ENCODE results near the gene C1orf159.
"Not testable (repeated sequence)": the region's sequence is repeated elsewhere in the genome, so short reads cannot be mapped to it uniquely, and the experiment has no call there.

The C1orf159 gene

GRCh38 chr1:1083416-1084371, 32.2 kb downstream of the C1orf159 start:
- in situ Hi-C loops (cut with HindIII; ENCODE audit: low sequenced_read_pairs) = no loop called here

- in situ Hi-C loops (cut with HindIII; ENCODE audit: low sequenced_read_pairs) = no loop called here
Measured at GRCh38 chr1:1082776-1083415, 33.0 kb downstream of the C1orf159 start.

GRCh38 chr1:1082239-1082775, 33.6 kb downstream of the C1orf159 start:
- in situ Hi-C loops (cut with HindIII; ENCODE audit: low sequenced_read_pairs) = no loop called here

DNA sequence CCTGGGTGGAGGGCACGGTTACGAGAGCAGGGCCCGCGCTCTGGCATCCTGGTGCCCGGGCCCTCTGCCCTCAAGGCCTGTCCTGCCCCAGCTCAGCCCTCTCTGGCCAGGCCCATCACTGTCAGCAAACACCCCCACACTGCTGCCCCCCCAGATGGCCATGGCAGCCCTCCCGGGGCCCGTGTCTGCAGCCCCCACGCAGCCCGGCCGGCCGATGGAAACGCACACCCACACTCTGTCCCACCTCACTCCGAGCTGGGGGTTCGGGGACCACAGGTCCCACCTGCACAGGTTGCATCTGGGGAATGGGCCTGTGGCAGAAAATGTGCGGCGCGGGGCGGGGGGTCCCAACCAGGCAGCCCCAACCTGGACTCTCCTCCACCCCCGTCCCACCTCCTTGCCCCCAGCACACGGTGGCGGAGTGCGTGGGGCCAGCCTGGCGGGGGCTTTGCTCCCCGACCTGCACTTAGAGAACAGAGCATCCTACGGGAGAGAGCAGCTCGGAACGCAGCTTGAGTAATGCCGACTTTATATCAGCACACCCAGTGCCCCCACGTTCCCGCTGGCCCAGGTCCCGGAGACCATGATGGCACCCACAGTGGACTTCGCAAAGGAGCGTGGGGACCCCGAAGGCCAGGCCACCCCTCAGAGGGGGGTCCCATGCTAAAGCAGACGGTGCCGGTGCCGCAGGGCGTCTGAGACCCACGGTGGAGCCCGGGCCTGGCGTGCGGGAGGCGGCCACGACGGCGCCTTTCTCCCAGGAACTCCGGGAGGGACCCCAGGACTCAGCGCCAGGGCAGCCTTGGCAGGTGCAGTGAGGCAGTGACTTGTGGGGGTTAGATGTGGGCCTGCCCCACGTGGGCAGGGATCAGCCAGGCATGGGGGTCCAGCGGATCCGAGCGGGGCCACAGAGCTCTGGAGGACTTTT, 34.3 kb downstream of the C1orf159 start:
- in situ Hi-C loops (cut with HindIII; ENCODE audit: low sequenced_read_pairs) = no loop called here

GRCh38 chr1:1080951-1081310, 35.0 kb downstream of the C1orf159 start:
- in situ Hi-C loops (cut with HindIII; ENCODE audit: low sequenced_read_pairs) = no loop called here

DNA sequence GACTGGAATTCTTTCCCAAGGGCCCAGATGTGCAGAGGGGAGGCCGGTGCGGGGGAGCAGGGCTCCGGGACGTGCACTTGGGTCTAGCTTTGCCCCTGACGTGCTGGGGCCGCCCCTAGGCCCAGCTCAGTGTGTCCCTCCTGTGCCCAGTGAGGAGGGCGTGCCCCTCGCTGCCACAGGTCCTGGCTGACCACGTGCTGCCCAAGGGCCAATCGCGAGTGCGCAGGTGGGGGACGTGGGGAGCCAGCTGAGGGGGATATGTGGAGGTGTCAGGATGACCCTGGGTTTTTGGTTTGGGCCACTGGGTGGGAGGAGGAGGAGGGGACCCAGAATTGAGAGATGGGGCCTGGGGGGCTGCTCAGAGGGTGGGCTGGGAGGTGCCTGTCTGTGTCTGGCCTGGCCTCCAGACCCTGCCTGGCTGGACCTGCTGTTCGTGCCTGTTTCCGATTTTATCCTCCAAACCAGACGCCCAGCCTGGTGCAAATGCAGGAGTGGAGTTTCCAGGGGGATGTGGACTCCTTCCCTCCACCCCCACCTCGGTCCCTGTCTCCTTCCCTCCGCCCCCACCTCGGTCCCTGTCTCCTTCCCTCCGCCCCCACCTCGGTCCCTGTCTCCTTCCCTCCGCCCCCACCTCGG, 35.6 kb downstream of the C1orf159 start:
- in situ Hi-C loops (cut with HindIII; ENCODE audit: low sequenced_read_pairs) = no loop called here

DNA sequence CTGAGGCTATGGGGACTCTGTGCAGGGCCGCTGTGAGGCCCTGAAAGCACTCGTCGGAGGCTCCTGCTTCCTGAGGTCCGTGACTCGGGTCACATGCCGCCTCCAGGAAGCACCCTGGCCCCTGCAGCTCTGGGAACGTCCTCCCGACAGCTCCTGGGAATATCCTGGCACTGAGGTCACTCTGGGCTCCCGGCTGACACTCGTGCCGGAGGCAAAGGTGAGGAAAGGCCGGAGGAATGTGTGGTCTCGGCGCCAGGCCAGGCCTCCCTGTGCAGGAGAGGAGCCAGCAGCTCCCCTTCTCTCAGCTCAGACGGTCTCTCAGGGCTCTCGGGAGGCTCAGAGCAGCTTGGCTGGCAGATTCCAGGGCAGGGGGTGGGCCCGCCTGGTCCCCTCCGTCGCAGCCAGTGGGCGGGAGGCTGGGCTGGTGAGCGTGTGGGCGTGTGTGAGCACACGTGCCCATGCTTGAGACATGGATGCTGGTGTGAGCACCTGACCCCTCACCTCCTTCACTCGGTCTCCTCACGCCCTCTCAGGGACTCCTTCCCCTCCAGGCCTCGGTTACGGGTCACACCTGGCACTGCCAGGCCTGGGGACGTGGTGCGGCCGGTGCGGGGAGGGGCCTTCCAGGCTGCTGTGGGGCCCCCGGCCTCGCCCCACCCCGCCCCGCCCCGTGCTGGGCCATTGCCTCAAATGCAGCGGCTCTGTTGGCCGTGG, 36.3 kb downstream of the C1orf159 start:
- in situ Hi-C loops (cut with HindIII; ENCODE audit: low sequenced_read_pairs) = no loop called here

DNA sequence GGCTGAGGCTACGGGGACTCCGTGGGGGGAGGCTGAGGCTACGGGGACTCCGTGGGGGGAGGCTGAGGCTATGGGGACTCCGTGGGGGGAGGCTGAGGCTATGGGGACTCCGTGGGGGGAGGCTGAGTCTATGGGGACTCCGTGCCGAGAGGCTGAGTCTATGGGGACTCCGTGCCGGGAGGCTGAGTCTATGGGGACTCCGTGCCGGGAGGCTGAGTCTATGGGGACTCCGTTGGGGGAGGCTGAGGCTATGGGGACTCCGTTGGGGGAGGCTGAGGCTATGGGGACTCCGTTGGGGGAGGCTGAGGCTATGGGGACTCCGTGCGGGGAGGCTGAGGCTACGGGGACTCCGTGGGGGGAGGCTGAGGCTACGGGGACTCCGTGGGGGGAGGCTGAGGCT, 38.5 kb downstream of the C1orf159 start:
- in situ Hi-C loops (cut with HindIII; ENCODE audit: low sequenced_read_pairs) = not testable (repeated sequence)

GRCh38 chr1:1075148-1075935, 40.5 kb downstream of the C1orf159 start:
- in situ Hi-C loops (cut with HindIII; ENCODE audit: low sequenced_read_pairs) = no loop called here

DNA sequence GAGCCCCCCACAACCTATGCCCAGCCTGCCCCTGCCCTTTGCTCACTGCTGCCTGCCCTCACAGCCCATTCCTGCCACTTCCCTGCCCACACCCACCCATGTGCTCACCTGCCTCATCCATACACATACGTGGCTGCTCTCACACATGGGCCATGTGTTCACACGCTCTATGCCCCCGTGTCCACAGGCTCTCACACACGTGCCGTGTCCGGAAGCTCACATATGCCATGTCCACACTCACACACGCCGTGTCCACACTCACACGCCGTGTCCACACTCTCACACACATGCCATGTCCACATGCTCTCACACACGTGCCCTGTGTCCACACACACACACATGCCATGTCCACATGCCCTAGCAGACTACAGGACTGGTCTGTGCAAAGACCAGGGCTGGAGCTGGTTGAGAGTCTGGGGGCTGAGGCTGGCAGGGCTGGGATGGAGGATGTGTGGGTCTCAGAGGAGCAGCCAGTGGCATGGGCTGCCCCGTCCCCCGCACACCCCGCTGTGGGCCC, 41.2 kb downstream of the C1orf159 start:
- in situ Hi-C loops (cut with HindIII; ENCODE audit: low sequenced_read_pairs) = no loop called here

DNA sequence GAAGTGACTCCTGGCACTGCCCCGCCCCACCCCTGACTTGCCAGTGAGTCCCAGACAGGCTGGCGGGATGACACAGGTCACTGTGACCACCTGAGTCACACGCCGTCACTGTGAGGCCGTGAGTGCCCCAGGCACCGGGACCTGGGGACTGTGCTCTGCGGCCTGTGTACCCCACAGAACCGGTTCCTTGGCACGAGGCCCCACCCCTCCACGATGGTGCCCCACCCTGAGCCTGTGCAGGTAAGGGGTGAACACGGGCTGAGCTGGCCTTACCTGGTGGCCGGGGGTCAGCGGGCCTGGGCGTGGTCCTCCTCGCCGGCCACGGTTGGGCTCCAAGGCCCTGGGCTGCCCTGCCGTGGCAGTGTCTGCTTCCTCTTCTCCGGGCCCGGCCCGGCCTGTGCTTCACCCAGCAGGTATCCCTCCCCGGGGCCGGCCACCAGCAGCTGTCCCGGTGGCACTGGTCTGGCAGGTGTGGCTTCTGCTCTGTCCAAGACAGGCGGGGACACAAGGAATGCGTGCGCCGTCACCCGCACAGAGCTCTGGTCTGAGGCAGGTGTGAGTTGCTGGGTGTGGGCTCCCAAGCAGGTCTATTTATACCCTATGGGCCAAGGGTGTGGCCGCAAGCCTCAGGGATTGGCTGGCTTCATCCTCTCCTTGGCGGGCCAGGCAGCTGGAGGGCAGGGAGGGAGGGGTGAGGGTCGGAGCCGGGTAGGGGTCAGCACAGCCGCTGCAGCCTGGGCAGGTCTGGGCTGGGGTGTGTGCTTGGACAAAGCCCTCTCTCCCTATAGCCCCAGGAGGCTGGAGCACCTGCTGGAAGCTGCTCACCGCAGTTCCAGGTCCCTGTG, 41.9 kb downstream of the C1orf159 start, which contains the start of gene RNF223:
RNF223 (minus strand) TSS at position 564 of the 845 bp plus-strand sequence. CDS start 1,740 bp downstream, outside the sequence.
- in situ Hi-C loops (cut with HindIII; ENCODE audit: low sequenced_read_pairs) = no loop called here

GRCh38 chr1:1072849-1073742, 42.8 kb downstream of the C1orf159 start:
- in situ Hi-C loops (cut with HindIII; ENCODE audit: low sequenced_read_pairs) = no loop called here

GRCh38 chr1:1072299-1072848, 43.5 kb downstream of the C1orf159 start:
- in situ Hi-C loops (cut with HindIII; ENCODE audit: low sequenced_read_pairs) = no loop called here

- in situ Hi-C loops (cut with HindIII; ENCODE audit: low sequenced_read_pairs) = no loop called here
Measured at GRCh38 chr1:1071486-1072298, 44.2 kb downstream of the C1orf159 start.
